SK-N-SH (cell line): ENCODE data around the gene NPAS3. TPM values are rescaled to one million over a fixed set of nuclear protein-coding genes. Genes with fewer than 3 reads are reported as not detected.

ENCODE experiments used
- CTCF ChIA-PET: fragments of 300-600, 350-600 bp; formaldehyde crosslinking; extraction: SDS; loops from one replicate; lab custom pipeline; 2021; lab: Yijun Ruan, JAX
- POLR2A ChIA-PET: fragments of 350-600 bp; sonication (Branson Sonifier 250); formaldehyde crosslinking; extraction: SDS; loops from one replicate; lab custom pipeline; 2020; ENCODE audit warnings: antibody characterized with exemption, inconsistent platforms; lab: Yijun Ruan, JAX
- DNase-seq: peaks from one replicate; pipeline ENCODE4 v3.0.0; 2012
- H2AFZ ChIP-seq: fragments of 200-600 bp; sonication (generic); 2 replicates; pipeline ENCODE4 v1.8.1; 2016; ENCODE audit warnings: antibody characterized with exemption, mild to moderate bottlenecking, low read depth
- H3F3A ChIP-seq: fragments of 200-600 bp; sonication (generic); replicated peaks from 2 replicates; pipeline ENCODE3; 2016; ENCODE audit warnings: antibody characterized with exemption, mild to moderate bottlenecking; ENCODE audit not compliant: insufficient read depth
- H3K27ac ChIP-seq, 2 experiments: fragments of 200-500 bp in 1 of 2; fragments of 200-600 bp in 1 of 2; sonication (Bioruptor generic) in 1 of 2; sonication (generic), shearing (Covaris generic) in 1 of 2; 2 replicates each; pipeline versions ENCODE4 v1.5.1 to v1.6.1; 2014 to 2016; ENCODE audit warnings: low read depth in 2 of 2, inconsistent platforms in 1 of 2, low read length in 1 of 2, mild to moderate bottlenecking in 1 of 2, mixed read lengths in 1 of 2
- H3K27me3 ChIP-seq: fragments of 200-600 bp; sonication (generic), shearing (Covaris generic); 2 replicates; pipeline ENCODE4 v1.6.1; 2016; ENCODE audit warnings: mixed run types; ENCODE audit not compliant: insufficient read depth
- H3K36me3 ChIP-seq, 2 experiments: fragments of 200-500 bp in 1 of 2; fragments of 200-600 bp in 1 of 2; sonication (Bioruptor generic) in 1 of 2; sonication (generic) in 1 of 2; replicated peaks in 1 of 2; 2 replicates each; pipeline versions ENCODE3 to v1.5.1; 2014 to 2016; ENCODE audit warnings: low read length in 1 of 2, mild to moderate bottlenecking in 1 of 2; ENCODE audit not compliant: insufficient read depth in 2 of 2, control insufficient read depth in 1 of 2
- H3K4me1 ChIP-seq, 2 experiments: fragments of 200-500 bp in 1 of 2; fragments of 200-600 bp in 1 of 2; sonication (Bioruptor generic) in 1 of 2; sonication (generic), shearing (Covaris generic) in 1 of 2; 2 replicates each; pipeline versions ENCODE4 v1.5.1 to v1.6.1; 2014 to 2016; ENCODE audit warnings: low read depth in 1 of 2, low read length in 1 of 2, mixed run types in 1 of 2; ENCODE audit not compliant: insufficient read depth in 2 of 2, control insufficient read depth in 1 of 2
- H3K4me2 ChIP-seq: fragments of 200-600 bp; sonication (generic), shearing (Covaris generic); 2 replicates; pipeline ENCODE4 v1.6.1; 2017; ENCODE audit warnings: mixed run types
- H3K4me3 ChIP-seq, 2 experiments: fragments of 200-500 bp in 1 of 2; fragments of 200-600 bp in 1 of 2; sonication (Bioruptor generic) in 1 of 2; sonication (generic), shearing (Covaris generic) in 1 of 2; 2 replicates each; pipeline versions ENCODE4 v1.5.1 to v1.8.1; 2014 to 2016; ENCODE audit warnings: low read depth in 2 of 2, inconsistent platforms in 1 of 2, low read length in 1 of 2, mild to moderate bottlenecking in 1 of 2, mixed read lengths in 1 of 2, moderate library complexity in 1 of 2
- H3K79me2 ChIP-seq: fragments of 200-600 bp; sonication (generic); 2 replicates; pipeline ENCODE4 v1.8.1; 2017; ENCODE audit warnings: mild to moderate bottlenecking; ENCODE audit not compliant: insufficient read depth
- H3K9ac ChIP-seq: fragments of 200-600 bp; sonication (generic); 2 replicates; pipeline ENCODE4 v1.6.1; 2017; ENCODE audit warnings: mixed run types
- H3K9me2 ChIP-seq: fragments of 200-600 bp; sonication (generic); 2 replicates; pipeline ENCODE4 v1.6.1; 2017; ENCODE audit warnings: mixed run types
- H3K9me3 ChIP-seq: fragments of 200-600 bp; sonication (generic); 2 replicates; pipeline ENCODE4 v1.6.1; 2017; ENCODE audit warnings: mixed run types, mild to moderate bottlenecking, moderate library complexity
- H4K20me1 ChIP-seq: fragments of 200-600 bp; sonication (generic); 2 replicates; pipeline ENCODE4 v1.6.1; 2017; ENCODE audit warnings: mild to moderate bottlenecking, mixed run types; ENCODE audit not compliant: insufficient read depth
- FOXJ3 ChIP-seq: sonication (generic); formaldehyde crosslinking; IDR thresholded peaks from 2 replicates; pipeline ENCODE4 v1.5.1; 2020; ENCODE audit warnings: mild to moderate bottlenecking, missing genetic modification reagents
- NRF1 ChIP-seq: IDR thresholded peaks from 2 replicates; pipeline ENCODE4 v1.6.1; 2012; ENCODE audit warnings: low read depth, mild to moderate bottlenecking, low read length
- RXRA ChIP-seq: IDR thresholded peaks from 2 replicates; pipeline ENCODE4 v1.4.0; 2012; ENCODE audit warnings: low read depth, mild to moderate bottlenecking, borderline replicate concordance
- SMC3 ChIP-seq: IDR thresholded peaks from 2 replicates; pipeline ENCODE4 v1.6.1; 2012; ENCODE audit warnings: low read depth, low read length, improper control_type of control experiment
- TAF1 ChIP-seq: IDR thresholded peaks from 2 replicates; pipeline ENCODE4 v1.6.1; 2012; ENCODE audit warnings: low read depth, mild to moderate bottlenecking, low read length, moderate library complexity, borderline replicate concordance
- TCF12 ChIP-seq: IDR thresholded peaks from 2 replicates; pipeline ENCODE4 v1.4.0; 2012
- TEAD4 ChIP-seq: IDR thresholded peaks from 2 replicates; pipeline ENCODE4 v1.4.0; 2012; ENCODE audit warnings: mild to moderate bottlenecking, borderline replicate concordance; ENCODE audit not compliant: insufficient read depth
- whole genome bisulfite sequencing: methylation state at CpG from one replicate; pipeline ENCODE4 v1.1.6; 2017; ENCODE audit warnings: low lambda C conversion rate; 5-methylcytosine and 5-hydroxymethylcytosine counted together
- polyA plus RNA-seq, 3 experiments: library from polyadenylated mRNA; depleted of rRNA; stranded (reverse); fragments of >200 nt; gene quantifications; 2 replicates each; pipeline ENCODE4 v1.2.3, GENCODE V29; 2012
- TF ChIP-seq, protein P1 (sequence below): IDR thresholded peaks from 2 replicates; pipeline ENCODE4 v1.4.0; 2012; ENCODE audit warnings: low read depth, borderline replicate concordance
- TF ChIP-seq, protein P2 (sequence below): IDR thresholded peaks from 2 replicates; pipeline ENCODE4 v1.4.0; 2012; ENCODE audit warnings: low read depth
- TF ChIP-seq, protein P3 (sequence below): IDR thresholded peaks from 2 replicates; pipeline ENCODE4 v1.6.1; 2012; ENCODE audit warnings: mild to moderate bottlenecking, low read depth, low read length, moderate library complexity
- TF ChIP-seq, protein P4 (sequence below): IDR thresholded peaks from 2 replicates; pipeline ENCODE4 v1.4.0; 2012; ENCODE audit warnings: low read depth, borderline replicate concordance

NPAS3 gene
- polyA plus RNA-seq, 1 of the 3 experiments (the other 2 are of a cell fraction), result 4.3 TPM

DNA sequence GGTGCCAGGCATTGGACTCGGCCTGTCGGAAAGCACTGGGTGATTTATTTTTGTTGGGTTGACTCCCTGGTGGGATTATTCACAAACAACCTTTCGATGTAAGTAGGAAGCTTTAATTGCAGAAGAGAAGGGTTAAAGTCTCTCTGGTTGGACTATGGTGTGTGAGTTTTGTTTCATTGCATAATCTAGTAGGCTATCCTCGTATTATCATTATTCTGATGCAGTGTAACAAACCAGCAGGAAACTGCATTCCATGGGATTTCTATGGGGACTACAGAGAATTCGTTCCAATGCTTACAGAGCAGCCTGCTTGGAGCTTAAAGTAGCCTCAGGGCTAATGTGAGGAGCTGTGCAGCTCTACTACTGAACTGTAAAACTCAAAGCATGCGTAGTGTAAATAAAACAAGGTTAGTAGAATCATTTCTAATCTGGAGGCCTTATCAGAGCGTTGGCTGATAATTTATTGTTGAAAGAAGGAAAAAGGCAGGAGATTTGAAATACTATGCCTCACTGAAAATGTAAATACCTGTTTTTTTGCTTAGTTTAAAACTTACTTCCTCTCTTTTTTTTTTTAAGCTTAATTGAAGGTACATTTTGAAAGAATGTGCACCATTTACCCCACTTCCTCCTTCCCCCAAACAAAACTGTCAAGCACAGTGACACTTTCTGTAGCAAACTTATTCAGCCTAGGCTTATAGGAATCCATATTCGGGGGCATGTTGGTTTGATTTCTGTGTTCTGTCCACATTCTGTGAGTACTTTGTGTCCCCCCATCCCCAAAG lies 226.7 kb downstream of the NPAS3 start:
- no peaks in the 10 kb centered on the region for H3K9me3 ChIP-seq
- POLR2A ChIA-PET, result no interaction called here
- DNase-seq, result no peak

More for the DNA sequence above, 226.7 kb downstream of the NPAS3 start:
- no peaks in the 10 kb centered on the region for H4K20me1 ChIP-seq
- no peaks in the 10 kb centered on the region for H3K27me3 ChIP-seq
- H3K9ac ChIP-seq, result no peak overlapping the region
- no peaks in the 10 kb centered on the region for H3K79me2 ChIP-seq
- H3K4me1 ChIP-seq, result peaks cover 0 to 11% of the 10 kb centered on the region in 2 experiments; a peak in 1 of 4 replicates
- no peak overlapping the region for H2AFZ ChIP-seq
- no peaks in the 10 kb centered on the region for H3F3A ChIP-seq
- CTCF ChIA-PET, result no interaction called here
- no peak overlapping the region for H3K4me3 ChIP-seq
- no peak overlapping the region for H3K4me2 ChIP-seq
- no peaks in the 10 kb centered on the region for H3K36me3 ChIP-seq
- WGBS, result 78% methylated on average over 8 of the region's 8 CpGs
- no peaks in the 10 kb centered on the region for H3K9me2 ChIP-seq
- no peak for TF ChIP-seq SMC3
- no peak for TF ChIP-seq TEAD4
- TF ChIP-seq RXRA, result no peak
- no peak for TF ChIP-seq FOXJ3
- TF ChIP-seq, protein P1, sequence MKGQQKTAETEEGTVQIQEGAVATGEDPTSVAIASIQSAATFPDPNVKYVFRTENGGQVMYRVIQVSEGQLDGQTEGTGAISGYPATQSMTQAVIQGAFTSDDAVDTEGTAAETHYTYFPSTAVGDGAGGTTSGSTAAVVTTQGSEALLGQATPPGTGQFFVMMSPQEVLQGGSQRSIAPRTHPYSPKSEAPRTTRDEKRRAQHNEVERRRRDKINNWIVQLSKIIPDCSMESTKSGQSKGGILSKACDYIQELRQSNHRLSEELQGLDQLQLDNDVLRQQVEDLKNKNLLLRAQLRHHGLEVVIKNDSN, result no peak
- no peak for TF ChIP-seq NRF1
- TF ChIP-seq, protein P2, sequence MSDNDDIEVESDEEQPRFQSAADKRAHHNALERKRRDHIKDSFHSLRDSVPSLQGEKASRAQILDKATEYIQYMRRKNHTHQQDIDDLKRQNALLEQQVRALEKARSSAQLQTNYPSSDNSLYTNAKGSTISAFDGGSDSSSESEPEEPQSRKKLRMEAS, result no peak
- TF ChIP-seq TAF1, result no peak
- TF ChIP-seq, protein P3, sequence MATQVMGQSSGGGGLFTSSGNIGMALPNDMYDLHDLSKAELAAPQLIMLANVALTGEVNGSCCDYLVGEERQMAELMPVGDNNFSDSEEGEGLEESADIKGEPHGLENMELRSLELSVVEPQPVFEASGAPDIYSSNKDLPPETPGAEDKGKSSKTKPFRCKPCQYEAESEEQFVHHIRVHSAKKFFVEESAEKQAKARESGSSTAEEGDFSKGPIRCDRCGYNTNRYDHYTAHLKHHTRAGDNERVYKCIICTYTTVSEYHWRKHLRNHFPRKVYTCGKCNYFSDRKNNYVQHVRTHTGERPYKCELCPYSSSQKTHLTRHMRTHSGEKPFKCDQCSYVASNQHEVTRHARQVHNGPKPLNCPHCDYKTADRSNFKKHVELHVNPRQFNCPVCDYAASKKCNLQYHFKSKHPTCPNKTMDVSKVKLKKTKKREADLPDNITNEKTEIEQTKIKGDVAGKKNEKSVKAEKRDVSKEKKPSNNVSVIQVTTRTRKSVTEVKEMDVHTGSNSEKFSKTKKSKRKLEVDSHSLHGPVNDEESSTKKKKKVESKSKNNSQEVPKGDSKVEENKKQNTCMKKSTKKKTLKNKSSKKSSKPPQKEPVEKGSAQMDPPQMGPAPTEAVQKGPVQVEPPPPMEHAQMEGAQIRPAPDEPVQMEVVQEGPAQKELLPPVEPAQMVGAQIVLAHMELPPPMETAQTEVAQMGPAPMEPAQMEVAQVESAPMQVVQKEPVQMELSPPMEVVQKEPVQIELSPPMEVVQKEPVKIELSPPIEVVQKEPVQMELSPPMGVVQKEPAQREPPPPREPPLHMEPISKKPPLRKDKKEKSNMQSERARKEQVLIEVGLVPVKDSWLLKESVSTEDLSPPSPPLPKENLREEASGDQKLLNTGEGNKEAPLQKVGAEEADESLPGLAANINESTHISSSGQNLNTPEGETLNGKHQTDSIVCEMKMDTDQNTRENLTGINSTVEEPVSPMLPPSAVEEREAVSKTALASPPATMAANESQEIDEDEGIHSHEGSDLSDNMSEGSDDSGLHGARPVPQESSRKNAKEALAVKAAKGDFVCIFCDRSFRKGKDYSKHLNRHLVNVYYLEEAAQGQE, result no peak
- TF ChIP-seq, protein P4, sequence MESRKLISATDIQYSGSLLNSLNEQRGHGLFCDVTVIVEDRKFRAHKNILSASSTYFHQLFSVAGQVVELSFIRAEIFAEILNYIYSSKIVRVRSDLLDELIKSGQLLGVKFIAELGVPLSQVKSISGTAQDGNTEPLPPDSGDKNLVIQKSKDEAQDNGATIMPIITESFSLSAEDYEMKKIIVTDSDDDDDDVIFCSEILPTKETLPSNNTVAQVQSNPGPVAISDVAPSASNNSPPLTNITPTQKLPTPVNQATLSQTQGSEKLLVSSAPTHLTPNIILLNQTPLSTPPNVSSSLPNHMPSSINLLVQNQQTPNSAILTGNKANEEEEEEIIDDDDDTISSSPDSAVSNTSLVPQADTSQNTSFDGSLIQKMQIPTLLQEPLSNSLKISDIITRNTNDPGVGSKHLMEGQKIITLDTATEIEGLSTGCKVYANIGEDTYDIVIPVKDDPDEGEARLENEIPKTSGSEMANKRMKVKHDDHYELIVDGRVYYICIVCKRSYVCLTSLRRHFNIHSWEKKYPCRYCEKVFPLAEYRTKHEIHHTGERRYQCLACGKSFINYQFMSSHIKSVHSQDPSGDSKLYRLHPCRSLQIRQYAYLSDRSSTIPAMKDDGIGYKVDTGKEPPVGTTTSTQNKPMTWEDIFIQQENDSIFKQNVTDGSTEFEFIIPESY, result no peak
- no peak for TF ChIP-seq TCF12
- no peak overlapping the region for H3K27ac ChIP-seq
